Adrenal gland (tissue), 5 donors: ENCODE results near the gene PRKG1.

ENCODE experiments used
- CTCF ChIP-seq, 6 experiments: fragments of 450-650 bp in 4 of 6; fragments of 200-600 bp in 2 of 6; sonication (generic) in 1 of 6; IDR thresholded peaks; 1 replicate in 5 of 6; 2 replicates in 1 of 6; pipeline versions ENCODE4 v1.5.1 to v1.8.0; 2016 to 2021; ENCODE audit warnings: antibody characterized with exemption in 6 of 6, mild to moderate bottlenecking in 2 of 6, moderate library complexity in 1 of 6
- POLR2A ChIP-seq, 2 donors: fragments of 450-650 bp; IDR thresholded peaks; one replicate each; pipeline ENCODE4 v1.6.1; 2017; ENCODE audit warnings: antibody characterized with exemption in 2 of 2, mild to moderate bottlenecking in 2 of 2, moderate library complexity in 1 of 2
- donor health status: DM: no; HTN: no; CAD: no.

DNA sequence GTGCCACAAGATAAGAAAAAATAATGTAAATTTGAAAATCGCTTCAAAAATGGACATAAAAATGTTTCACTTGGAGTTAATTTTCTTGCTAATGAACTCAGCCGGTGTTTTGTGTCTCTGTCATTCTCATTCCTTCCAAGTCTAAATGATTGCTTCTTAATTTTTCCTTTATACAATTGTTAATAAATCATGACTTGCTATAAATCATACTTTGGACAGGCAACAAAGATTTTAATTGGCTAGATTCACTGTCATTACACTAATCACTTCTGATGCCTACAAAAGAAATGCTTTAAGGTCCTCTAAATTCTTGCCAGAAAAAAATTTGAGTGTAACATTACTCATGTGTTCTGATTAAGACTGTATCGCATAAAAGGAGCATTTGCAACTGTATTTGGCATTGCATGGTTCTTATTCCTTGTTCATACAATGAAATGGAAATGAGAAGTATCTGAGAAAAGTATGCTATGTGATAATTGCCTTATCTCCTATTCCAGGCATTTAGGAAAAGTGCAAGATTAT, 1000.3 kb downstream of the PRKG1 start:
- TF ChIP-seq CTCF (IDR thresholded peaks at IDR 0.05): no peak
- no peak for TF ChIP-seq POLR2A (IDR thresholded peaks at IDR 0.05)
